Glutamatergic neuron (in vitro differentiated cells): ENCODE measurements around the gene AMZ1. TPM values are rescaled to one million over a fixed set of nuclear protein-coding genes. Genes with fewer than 3 reads are reported as not detected.

ENCODE experiments used
- DNase-seq: peaks from one replicate; pipeline ENCODE4 v3.0.0; 2022
- H3K27ac Mint-ChIP-seq: one replicate; pipeline ENCODE4 v1.8.0; 2020; ENCODE audit warnings: mild to moderate bottlenecking, mixed read lengths, inconsistent platforms; ENCODE audit not compliant: unreplicated experiment
- H3K27me3 Mint-ChIP-seq: one replicate; pipeline ENCODE4 v1.8.0; 2020; ENCODE audit warnings: mild to moderate bottlenecking, moderate library complexity, mixed read lengths, inconsistent platforms; ENCODE audit not compliant: unreplicated experiment
- H3K36me3 Mint-ChIP-seq: one replicate; pipeline ENCODE4 v1.8.0; 2020; ENCODE audit warnings: mild to moderate bottlenecking, mixed read lengths, inconsistent platforms; ENCODE audit not compliant: unreplicated experiment
- H3K4me1 Mint-ChIP-seq: one replicate; pipeline ENCODE4 v1.8.0; 2020; ENCODE audit warnings: mild to moderate bottlenecking, low read depth, mixed read lengths, inconsistent platforms; ENCODE audit not compliant: unreplicated experiment
- H3K4me3 Mint-ChIP-seq: one replicate; pipeline ENCODE4 v1.8.0; 2020; ENCODE audit warnings: mild to moderate bottlenecking, mixed read lengths, inconsistent platforms; ENCODE audit not compliant: unreplicated experiment
- H3K9me3 Mint-ChIP-seq: one replicate; pipeline ENCODE4 v1.8.0; 2020; ENCODE audit warnings: mild to moderate bottlenecking, moderate library complexity, mixed read lengths, inconsistent platforms; ENCODE audit not compliant: unreplicated experiment
- total RNA-seq: library from RNA; stranded (reverse); fragmentation: NEBNext Ultra II Directional; extraction: Animal tissue kit (Norgen Biotek cat#: 25700); gene quantifications from one replicate; pipeline ENCODE4 v1.2.1, GENCODE V29; 2021; ENCODE audit not compliant: unreplicated experiment
- TF ChIP-seq, protein P1 (sequence below): fragments of 200-600 bp; sonication (generic); IDR thresholded peaks from one replicate; pipeline ENCODE4 v1.5.0; 2021; ENCODE audit not compliant: partially characterized antibody, unreplicated experiment

The AMZ1 gene
- total RNA-seq, 1 donor from 2014 or later, result 0.15 TPM

DNA sequence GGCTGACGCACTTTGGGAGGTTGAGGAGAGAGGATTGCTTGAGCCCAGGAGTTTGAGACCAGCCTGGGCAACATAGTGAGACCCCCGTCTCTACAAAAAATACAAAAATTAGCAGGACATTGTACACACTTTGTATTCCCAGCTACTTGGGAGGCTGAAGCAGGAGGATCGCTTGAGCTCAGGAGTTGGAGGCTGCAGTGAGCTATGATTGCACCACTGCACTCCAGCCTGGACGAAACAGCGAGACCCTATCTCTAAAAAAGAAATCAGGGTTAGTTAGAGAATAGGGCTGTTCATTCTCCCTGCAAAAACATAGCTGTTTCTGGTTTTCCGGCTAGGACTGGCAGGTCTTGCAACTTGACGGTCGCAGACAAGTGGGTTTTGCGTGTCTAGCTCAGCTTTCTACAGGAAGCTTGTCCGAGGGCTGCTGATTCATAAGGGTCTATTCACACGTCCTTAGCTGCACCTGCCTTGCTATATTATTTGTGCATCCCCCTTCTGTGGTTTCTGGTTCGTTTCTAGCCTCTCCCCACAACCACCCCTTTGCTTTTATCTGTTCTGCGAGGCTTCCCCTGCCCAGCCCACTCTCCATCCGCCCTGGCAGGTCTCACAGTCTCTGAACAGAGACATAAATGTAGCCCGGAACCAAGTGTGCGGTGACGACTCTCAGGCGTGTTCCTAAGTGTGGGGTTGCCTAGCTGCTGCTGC is 10.7 kb downstream of the AMZ1 start:
- H3K27ac Mint-ChIP-seq, result no peak overlapping the region

DNA sequence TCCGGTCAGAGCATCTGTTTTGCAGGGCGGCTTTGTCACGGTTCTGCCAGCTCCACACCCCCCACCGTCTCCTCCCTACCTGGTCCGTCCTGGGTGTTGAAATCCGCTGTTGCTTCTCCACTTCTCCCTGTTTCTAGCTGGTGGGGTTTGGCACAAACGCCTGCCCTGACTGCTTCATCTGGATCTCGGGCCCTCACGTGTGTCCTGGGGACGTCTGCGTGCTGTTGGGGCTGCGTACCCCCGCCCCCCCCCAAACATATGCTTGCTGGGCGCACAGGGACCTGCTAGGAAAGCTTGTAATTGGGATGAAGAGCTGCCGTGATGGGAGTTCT is 11.3 kb downstream of the AMZ1 start:
- Mint-ChIP-seq H3K4me1 (peaks cover 6% of the 10 kb centered on the region), H3K36me3 (no peaks in the 10 kb centered on the region), H3K4me3 (no peak overlapping the region), H3K27ac (no peak overlapping the region), H3K27me3 (peaks cover 6% of the 10 kb centered on the region), H3K9me3 (no peaks in the 10 kb centered on the region)
- TF ChIP-seq, protein P1, sequence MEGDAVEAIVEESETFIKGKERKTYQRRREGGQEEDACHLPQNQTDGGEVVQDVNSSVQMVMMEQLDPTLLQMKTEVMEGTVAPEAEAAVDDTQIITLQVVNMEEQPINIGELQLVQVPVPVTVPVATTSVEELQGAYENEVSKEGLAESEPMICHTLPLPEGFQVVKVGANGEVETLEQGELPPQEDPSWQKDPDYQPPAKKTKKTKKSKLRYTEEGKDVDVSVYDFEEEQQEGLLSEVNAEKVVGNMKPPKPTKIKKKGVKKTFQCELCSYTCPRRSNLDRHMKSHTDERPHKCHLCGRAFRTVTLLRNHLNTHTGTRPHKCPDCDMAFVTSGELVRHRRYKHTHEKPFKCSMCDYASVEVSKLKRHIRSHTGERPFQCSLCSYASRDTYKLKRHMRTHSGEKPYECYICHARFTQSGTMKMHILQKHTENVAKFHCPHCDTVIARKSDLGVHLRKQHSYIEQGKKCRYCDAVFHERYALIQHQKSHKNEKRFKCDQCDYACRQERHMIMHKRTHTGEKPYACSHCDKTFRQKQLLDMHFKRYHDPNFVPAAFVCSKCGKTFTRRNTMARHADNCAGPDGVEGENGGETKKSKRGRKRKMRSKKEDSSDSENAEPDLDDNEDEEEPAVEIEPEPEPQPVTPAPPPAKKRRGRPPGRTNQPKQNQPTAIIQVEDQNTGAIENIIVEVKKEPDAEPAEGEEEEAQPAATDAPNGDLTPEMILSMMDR, result no peak
- DNase-seq, result no peak

More for the DNA sequence above, 10.7 kb downstream of the AMZ1 start:
- peaks cover 6% of the 10 kb centered on the region for H3K27me3 Mint-ChIP-seq
- no peaks in the 10 kb centered on the region for H3K36me3 Mint-ChIP-seq
- no peaks in the 10 kb centered on the region for H3K9me3 Mint-ChIP-seq
- TF ChIP-seq, protein P1, result no peak
- no peak overlapping the region for H3K4me3 Mint-ChIP-seq
- H3K4me1 Mint-ChIP-seq, result peaks cover 6% of the 10 kb centered on the region
- no peak for DNase-seq

DNA sequence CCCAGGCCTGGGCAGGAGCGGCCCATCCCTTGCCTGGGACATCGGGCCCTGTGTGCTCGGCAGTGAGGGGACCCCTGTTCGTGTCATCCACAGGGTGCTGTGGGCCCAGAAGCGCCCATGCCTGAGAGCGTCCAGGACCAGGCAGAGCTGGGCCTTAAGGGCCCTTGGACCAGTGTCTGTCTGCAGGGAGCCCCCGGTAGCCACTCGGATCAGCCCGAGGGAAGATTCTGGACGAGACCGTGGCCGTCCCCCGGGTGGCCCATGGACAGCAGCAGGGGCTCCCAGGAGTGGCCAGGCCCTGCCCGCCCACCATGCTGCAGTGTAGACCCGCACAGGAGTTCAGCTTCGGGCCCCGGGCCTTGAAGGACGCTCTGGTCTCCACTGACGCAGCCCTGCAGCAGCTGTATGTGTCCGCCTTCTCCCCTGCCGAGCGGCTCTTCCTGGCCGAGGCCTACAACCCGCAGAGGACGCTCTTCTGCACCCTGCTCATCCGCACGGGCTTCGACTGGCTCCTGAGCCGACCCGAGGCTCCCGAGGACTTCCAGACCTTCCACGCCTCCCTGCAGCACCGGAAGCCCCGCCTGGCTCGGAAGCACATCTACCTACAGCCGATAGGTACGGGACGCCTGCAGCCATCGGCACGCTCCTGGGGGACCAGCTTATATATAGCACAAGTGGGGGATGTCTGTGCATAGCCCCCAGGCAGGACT is 12.3 kb downstream of the AMZ1 start:
- Mint-ChIP-seq H3K4me3 (no peak overlapping the region), H3K27me3 (peaks cover 6% of the 10 kb centered on the region), H3K4me1 (peaks cover 6% of the 10 kb centered on the region), H3K36me3 (no peaks in the 10 kb centered on the region), H3K9me3 (no peaks in the 10 kb centered on the region), H3K27ac (no peak overlapping the region)
- no peak for DNase-seq
- TF ChIP-seq, protein P1, result no peak

DNA sequence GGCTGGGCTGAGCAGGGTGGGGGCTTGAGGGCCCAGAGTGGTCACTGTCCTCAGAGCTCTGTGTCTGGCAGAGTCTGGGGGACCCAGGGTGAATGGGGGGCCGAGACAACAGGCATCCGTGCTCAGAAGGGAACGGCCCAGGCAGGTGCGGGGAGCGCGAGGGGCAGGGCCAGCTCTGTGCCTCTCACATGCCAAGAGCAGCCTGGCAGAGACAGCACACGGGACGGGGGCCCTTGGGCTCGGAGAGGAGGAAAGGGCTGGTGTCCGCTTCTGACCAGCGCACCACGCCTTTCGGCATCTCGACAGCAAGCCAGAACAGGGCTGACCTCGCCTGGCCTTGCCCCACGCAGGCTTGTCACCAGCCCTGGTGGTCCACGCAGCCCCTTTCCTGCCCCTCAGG is 13.4 kb downstream of the AMZ1 start:
- peaks cover 7% of the 10 kb centered on the region for H3K27me3 Mint-ChIP-seq
- TF ChIP-seq, protein P1, result no peak
- H3K27ac Mint-ChIP-seq, result no peak overlapping the region
- H3K4me3 Mint-ChIP-seq, result no peak overlapping the region
- H3K4me1 Mint-ChIP-seq, result peaks cover 6% of the 10 kb centered on the region
- no peaks in the 10 kb centered on the region for H3K9me3 Mint-ChIP-seq
- H3K36me3 Mint-ChIP-seq, result no peaks in the 10 kb centered on the region
- DNase-seq, result no peak
